ENCODE results near the gene UBIAD1.
A peak's percentile ranks its signal among the peaks of the same experiment; 100 is the strongest.
"Not testable (repeated sequence)": the region's sequence is repeated elsewhere in the genome, so short reads cannot be mapped to it uniquely, and the experiment has no call there.

UBIAD1 gene

GRCh38 chr1:11280719-11281376 lies 7.8 kb downstream of the UBIAD1 start:
- DNase-seq: peak; percentile 28

GRCh38 chr1:11281518-11282331 lies 8.7 kb downstream of the UBIAD1 start:
- DNase-seq: no peak

- no peak for DNase-seq
These were observed 10.2 kb downstream of the UBIAD1 start for GRCh38 chr1:11283151-11283550.

GRCh38 chr1:11284784-11285183 lies 11.8 kb downstream of the UBIAD1 start:
- DNase-seq: no peak

GRCh38 chr1:11285883-11286734 lies 13.1 kb downstream of the UBIAD1 start:
- DNase-seq: no peak

- DNase-seq: no peak
These were observed 13.9 kb downstream of the UBIAD1 start for GRCh38 chr1:11286735-11287410.

DNA sequence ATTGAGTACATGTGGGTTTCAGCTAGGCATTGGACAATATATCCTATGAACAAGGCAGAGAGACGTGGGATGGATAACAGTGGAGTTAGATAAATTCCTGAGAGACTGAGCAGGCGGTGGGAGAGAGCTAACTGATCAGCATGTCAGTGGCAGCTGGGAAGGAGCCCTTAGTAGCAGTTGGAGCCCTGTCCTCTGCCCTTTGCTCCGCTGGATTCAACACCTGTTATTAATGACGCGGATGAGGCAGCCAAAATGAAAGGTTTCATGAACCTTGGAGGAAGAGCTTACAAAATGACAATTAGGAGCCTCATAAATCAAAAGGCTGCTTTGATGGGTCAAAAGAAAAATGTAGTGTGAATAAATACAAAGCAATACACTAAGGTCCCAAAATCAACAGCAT lies 16.1 kb downstream of the UBIAD1 start:
- no peak for DNase-seq

DNA sequence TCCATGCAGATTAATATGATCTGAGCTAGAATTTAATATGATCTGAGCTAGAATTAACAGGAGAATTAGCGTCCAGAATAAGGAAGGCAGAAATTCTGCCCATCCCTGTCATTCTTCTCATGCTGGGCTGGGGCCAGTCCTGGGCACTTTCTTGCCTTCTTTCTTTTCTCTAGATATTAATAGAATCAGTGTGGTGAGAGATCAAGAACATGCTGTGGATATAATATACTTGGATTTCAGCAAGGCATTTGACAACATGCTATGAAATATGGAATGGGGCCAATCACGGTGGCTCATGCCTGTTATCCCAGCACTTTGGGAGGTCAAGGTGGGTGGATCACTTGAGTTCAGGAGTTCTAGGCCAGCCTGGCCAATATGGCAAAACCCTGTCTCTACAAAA lies 18.1 kb downstream of the UBIAD1 start:
- no peak for DNase-seq

DNA sequence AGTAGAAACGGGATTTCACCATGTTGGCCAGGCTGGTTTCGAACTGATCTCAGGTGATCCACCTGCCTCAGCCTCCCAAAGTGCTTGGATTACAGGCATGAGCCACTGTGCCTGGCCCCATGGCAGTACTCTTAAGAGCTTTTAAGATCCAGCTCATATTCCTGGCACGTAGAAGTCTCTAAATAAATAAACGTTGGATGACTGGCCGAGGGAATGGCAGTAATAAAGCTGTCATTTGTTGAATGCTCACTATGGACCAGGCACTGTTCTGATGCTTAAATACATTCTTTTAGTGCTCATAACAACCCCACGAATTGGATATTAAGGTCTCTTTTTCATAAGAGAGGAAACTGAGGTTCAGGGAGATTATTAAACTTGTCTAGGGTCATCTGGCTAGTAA lies 20.9 kb downstream of the UBIAD1 start:
- no peak for DNase-seq

DNA sequence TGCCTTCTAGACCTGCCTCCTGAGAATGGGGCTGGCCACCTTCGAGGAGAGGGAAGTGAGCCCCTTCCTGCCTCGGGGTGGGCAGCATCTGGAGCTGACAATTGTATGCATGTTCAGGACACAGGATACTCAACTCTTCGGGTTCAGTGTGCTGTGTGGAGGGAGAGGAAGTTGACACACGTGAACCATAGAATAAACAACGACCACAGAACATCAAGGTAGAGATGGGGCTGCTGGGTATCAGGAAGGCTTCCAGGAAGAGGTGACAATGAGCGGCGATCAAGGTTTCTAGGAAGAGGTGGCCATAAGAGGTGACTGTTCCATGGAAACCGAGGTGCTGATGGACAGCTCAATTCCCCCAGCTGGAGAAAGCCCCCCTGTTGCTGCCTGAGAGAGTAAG lies 22.0 kb downstream of the UBIAD1 start:
- no peak for DNase-seq

DNA sequence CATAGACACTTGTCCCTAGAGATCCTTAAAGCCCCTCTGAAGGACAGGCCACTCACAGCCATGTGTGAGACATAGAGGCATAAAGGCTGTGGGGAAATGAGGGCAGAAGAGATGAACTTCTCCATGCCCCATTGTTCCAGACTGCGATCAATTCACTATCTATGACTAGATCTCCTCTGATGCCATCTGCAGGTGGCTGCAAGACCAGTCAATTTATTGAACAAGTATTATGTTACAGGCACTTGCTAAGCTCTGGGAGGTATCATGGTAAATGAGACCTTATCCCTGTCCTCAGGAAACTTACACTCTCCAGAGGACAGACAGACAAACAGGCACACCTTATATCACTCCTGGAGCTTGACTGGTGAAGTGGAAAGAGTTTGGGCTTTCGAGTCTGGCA lies 22.9 kb downstream of the UBIAD1 start:
- DNase-seq: peak; percentile 30

- DNase-seq: not testable (repeated sequence)
These were observed 24.8 kb downstream of the UBIAD1 start for GRCh38 chr1:11297774-11298173.

GRCh38 chr1:11298390-11299224 lies 25.6 kb downstream of the UBIAD1 start:
- no peak for DNase-seq

DNA sequence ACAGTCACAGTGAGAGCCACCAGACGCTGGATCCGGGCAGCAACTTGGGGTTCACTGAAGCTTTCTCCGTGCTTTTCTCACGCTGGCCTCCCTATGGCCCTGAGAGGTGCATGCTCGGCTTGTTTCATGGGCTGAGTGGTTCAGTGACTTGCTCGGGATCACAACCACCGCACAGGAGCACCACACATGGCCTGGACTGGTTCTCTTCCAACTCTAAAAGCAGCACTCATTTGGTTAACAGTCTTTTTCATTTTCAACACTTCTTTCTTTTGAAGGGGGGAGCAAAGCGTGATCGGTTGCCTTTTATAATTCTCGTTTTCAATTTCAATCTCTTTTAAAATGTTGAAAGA lies 26.2 kb downstream of the UBIAD1 start:
- DNase-seq: no peak

GRCh38 chr1:11301601-11302000 lies 28.6 kb downstream of the UBIAD1 start:
- no peak for DNase-seq

GRCh38 chr1:11302366-11302765 lies 29.4 kb downstream of the UBIAD1 start:
- no peak for DNase-seq

- not testable (repeated sequence) for DNase-seq
These were observed 32.5 kb downstream of the UBIAD1 start for GRCh38 chr1:11305516-11305915.

DNA sequence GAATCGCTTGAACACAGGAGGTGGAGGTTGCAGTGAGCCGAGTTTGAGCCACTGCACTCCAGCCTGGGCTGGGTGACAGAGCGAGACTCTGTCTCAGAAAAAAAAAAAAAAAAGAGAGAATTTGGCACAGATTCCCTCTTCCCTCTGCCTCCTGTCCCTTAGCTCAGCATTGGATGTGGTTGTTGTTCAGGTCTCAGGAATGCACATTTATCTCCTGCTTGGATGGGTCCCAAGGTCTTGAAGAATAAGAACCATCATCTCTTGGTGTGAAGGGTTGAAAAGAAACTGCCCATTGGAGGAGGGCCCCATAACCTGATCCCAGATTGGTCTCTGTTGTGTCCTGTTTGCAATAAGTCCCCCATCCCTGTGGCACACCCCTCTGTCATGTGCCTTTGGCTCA lies 34.9 kb downstream of the UBIAD1 start:
- DNase-seq: no peak

DNA sequence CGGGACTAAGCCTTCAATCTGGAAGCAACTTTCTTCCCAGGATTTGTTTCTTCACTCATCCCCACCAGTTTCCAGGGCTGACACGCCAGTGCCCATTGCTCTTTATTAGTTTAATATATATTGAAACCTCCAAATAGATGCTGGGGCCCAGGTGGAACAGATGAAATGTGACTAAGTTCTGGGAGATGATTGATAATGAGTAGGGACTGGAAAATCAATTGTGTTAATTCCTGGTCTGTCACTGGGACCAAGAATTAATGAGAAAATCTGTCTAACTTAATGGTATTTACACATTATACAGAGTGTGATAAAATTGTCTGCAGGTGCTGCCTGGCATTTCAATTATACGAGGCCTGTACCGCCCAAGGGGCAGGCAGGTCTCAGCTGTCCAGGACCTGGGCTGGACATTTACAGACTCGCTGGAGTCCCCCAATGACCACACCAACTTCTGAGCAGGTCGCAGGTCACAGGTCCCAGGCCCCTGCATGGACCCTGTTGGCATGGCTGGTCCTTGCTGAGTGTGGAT lies 35.8 kb downstream of the UBIAD1 start:
- DNase-seq: no peak

- DNase-seq: no peak
These were observed 36.4 kb downstream of the UBIAD1 start for GRCh38 chr1:11309385-11309784.

DNA sequence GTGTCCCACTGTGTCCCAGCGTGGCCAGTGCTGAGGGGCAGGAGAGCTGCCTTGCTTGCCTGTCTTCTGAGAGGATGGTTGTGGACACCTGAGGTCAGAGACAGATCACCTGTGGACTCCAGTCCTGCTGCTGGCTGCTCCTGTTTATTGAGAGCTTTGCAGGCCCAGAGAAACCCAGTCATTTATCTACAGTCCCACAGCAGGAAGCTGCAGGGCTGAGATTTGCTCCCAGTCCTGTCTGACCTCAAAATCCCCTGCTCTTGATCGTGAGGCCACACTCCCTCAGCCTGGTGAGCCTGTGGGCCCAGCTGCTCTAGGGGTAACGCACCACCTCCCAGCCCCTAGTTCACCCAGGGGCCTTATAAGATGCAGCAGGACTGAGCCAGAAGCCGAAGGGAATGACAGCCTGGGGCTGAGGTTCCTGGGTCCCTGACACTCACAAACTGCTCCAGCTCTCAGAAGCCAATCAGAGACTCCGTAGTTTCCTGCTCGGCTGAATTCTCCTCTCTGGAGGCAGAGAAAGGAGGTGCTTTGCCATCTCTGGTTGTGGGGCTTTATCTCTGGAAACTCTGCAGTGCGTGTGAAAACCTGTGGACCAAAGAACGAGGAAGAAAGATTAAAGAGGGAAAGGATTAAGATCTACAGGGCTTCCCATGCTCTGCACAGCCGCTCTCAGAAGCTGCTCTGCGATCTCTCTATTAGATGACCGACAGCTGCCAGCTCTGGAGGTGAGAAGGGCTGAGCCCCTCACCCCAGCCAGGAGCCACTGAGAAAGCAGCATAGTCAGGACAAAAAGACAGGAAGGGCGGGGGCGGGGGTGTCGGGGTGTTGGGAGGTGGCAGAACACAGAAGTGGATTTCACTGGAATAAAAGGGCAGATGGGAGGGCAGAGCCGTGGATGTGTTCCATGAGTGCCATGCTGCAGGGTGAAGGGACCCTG lies 39.1 kb downstream of the UBIAD1 start:
- DNase-seq: no peak
